ENCODE measurements around the gene BAK1. TPM values are rescaled to one million over a fixed set of nuclear protein-coding genes. Genes with fewer than 3 reads are reported as not detected.
"Not testable (repeated sequence)": the region's sequence is repeated elsewhere in the genome, so short reads cannot be mapped to it uniquely, and the experiment has no call there.

Gene BAK1
- total and polyA plus RNA-seq, 7 experiments from 2014 or later, result 9.6 to 78.8 (median 21.7) TPM

DNA sequence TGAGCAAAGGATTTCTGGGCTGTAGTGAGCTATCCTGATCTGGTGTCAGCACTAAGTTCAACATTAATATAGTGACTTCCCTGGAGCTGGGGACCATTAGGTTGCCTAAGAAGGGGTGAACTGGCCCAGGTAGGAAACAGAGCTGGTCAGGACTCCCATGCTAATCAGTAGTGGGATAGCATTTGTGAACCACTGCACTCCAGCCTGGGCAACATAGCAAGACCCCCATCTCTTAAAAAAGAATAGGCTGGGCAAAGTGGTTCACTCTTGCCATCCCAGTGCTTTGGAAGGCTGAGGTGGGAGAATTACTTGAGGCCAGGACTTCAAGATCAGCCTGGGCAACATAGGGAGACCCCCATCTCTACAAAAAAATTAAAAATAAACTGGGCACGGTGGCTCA is 39.3 kb downstream of the BAK1 start:
- H3K27ac Mint-ChIP-seq, result no peak overlapping the region
- H3K27me3 Mint-ChIP-seq, result no peaks in the 10 kb centered on the region
- no peaks in the 10 kb centered on the region for H3K36me3 Mint-ChIP-seq
- H3K4me3 Mint-ChIP-seq, result no peak overlapping the region
- no peak overlapping the region for H3K4me3 ChIP-seq (ENCODE audit: low read length)
- no peaks in the 10 kb centered on the region for H3K9me3 ChIP-seq (ENCODE audit: control insufficient read depth in 2 of 3, low read length in 3 of 3)
- no peaks in the 10 kb centered on the region for H3K4me1 ChIP-seq (ENCODE audit: control insufficient read depth in 2 of 2, insufficient read depth in 2 of 2, low read length in 2 of 2)
- CTCF ChIA-PET, result interaction anchor here (1.1 kb wide), 1 partner anchor 13 kb away, joined by 3 read pairs; no protein-coding TSS in a partner anchor
- DNase-seq (no peak), ATAC-seq (no peak)
- H3K27ac ChIP-seq (ENCODE audit: low read depth, low read length), result no peak overlapping the region
- POLR2A ChIA-PET, result interaction anchor here (0.7 kb wide), 1 partner anchor 20 kb away, joined by 3 read pairs; no protein-coding TSS in a partner anchor
- peaks cover 0 to 2% (median 0%) of the 10 kb centered on the region in 11 donors for H3K9me3 Mint-ChIP-seq
- no peaks in the 10 kb centered on the region for H3K36me3 ChIP-seq (ENCODE audit: control insufficient read depth in 2 of 3, insufficient read depth in 3 of 3, low read length in 3 of 3)
- intact Hi-C loops (cut with micrococcal nuclease), result no loop called here
- H3K27me3 ChIP-seq (ENCODE audit: control insufficient read depth in 2 of 2, insufficient read depth in 2 of 2, low read length in 2 of 2), result no peaks in the 10 kb centered on the region
- peaks cover 0 to 4% (median 3%) of the 10 kb centered on the region in 7 donors for H3K4me1 Mint-ChIP-seq

DNA sequence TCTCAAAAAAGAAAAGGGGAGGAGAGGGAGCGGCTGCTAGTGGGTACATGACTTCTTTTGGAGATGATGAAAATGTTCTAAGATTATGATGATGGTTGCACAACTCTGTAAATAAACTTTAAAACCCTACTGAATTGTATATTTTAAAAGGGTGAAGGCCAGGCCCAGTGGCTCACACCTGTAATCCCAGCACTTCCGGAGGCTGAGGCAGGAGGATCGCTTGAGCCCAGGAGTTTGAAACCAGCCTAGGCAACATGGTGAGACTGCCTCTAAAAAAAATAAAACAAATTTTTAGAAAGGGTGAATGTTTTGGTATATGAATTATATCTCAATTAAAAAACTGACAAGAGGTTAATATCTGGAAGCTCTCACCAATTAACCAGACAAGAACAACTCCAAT is 45.4 kb downstream of the BAK1 start:
- Mint-ChIP-seq H3K27me3 (peaks cover 0 to 2% (median 0%) of the 10 kb centered on the region in 5 donors), H3K36me3 (peaks cover 0 to 12% (median 0%) of the 10 kb centered on the region in 5 donors), H3K4me3 (peak overlapping the region in 4 of 10 donors; percentile 29 to 84 (median 80)), H3K4me1 (peaks cover 9 to 32% (median 27%) of the 10 kb centered on the region in 7 donors), H3K27ac (peak overlapping the region in 4 of 9 donors; percentile 9 to 74 (median 45)), H3K9me3 (peaks cover 0 to 5% (median 0%) of the 10 kb centered on the region in 11 donors)
- ATAC-seq (no peak), DNase-seq (no peak)
- H3K27ac ChIP-seq (ENCODE audit: low read depth, low read length), result no peak overlapping the region
- no peaks in the 10 kb centered on the region for H3K27me3 ChIP-seq (ENCODE audit: control insufficient read depth in 2 of 2, insufficient read depth in 2 of 2, low read length in 2 of 2)
- H3K36me3 ChIP-seq (ENCODE audit: control insufficient read depth in 2 of 3, insufficient read depth in 3 of 3, low read length in 3 of 3), result no peaks in the 10 kb centered on the region
- ChIA-PET CTCF (no interaction called here), POLR2A (interaction anchor here (2.1 to 2.5 kb wide), 2 partner anchors 13 to 34 kb away, joined by 8 to 14 read pairs; no protein-coding TSS in a partner anchor)
- intact Hi-C loops (cut with micrococcal nuclease), result loop anchor here in 1 of 2 donors (5.0 kb wide), 2 partner anchors 107 to 217 kb away; partner anchors contain the start of gene ZBTB22
- H3K4me1 ChIP-seq (ENCODE audit: control insufficient read depth in 2 of 2, insufficient read depth in 2 of 2, low read length in 2 of 2), result peaks cover 0 to 10% of the 10 kb centered on the region in 2 donors
- H3K9me3 ChIP-seq (ENCODE audit: control insufficient read depth in 2 of 3, low read length in 3 of 3), result no peaks in the 10 kb centered on the region
- no peak overlapping the region for H3K4me3 ChIP-seq (ENCODE audit: low read length)

DNA sequence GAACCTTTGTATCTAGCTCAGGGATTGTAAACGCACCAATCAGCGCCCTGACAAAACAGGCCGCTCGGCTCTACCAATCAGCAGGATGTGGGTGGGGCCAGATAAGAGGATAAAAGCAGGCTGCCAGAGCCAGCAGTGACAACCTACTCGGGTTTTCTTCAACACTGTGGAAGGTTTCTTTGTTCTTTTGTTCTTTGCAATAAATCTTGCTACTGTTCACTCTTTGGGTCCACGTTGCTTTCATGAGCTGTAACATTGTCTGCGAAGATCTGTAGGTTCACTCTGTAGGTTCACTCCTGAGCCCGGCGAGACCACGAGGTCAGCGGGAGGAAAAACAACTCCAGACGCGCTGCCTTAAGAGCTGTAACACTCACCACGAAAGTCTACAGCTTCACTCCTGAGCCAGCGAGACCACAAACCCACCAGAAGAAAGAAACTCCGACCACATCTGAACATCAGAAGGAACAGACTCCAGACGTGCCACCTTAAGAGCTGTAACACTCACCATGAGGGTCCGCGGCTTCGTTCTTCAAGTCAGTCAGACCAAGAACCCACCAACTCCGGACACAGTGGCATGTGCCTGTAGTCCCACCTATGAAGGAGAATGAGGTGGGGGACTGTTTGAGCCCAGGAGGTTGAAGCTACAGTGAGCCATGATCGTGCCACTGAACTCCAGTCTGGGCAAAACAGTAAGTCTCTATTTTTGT is 46.8 kb downstream of the BAK1 start:
- Mint-ChIP-seq H3K36me3 (peaks cover 0 to 12% (median 0%) of the 10 kb centered on the region in 5 donors), H3K4me1 (peaks cover 9 to 32% (median 27%) of the 10 kb centered on the region in 7 donors), H3K27ac (peak overlapping the region; percentile 45 to 93 (median 89)), H3K4me3 (peak overlapping the region; percentile 74 to 92 (median 82))
- H3K27me3 ChIP-seq (ENCODE audit: control insufficient read depth in 2 of 2, insufficient read depth in 2 of 2, low read length in 2 of 2); H3K27me3 Mint-ChIP-seq; H3K9me3 ChIP-seq (ENCODE audit: control insufficient read depth in 2 of 3, low read length in 3 of 3); H3K9me3 Mint-ChIP-seq; H3K4me1 ChIP-seq (ENCODE audit: control insufficient read depth in 2 of 2, insufficient read depth in 2 of 2, low read length in 2 of 2); H3K36me3 ChIP-seq (ENCODE audit: control insufficient read depth in 2 of 3, insufficient read depth in 3 of 3, low read length in 3 of 3): not testable (repeated sequence)
- peak overlapping the region; percentile 55 for H3K4me3 ChIP-seq (ENCODE audit: low read length)
- peak; percentile 29 to 89 (median 85) for DNase-seq
- ChIA-PET POLR2A (interaction anchor here (0.7 to 2.5 kb wide), 9 partner anchors 15 to 111 kb away, joined by 3 to 14 read pairs (median 8); partner anchors contain the start of genes BAK1 and ZBTB9), CTCF (interaction anchor here (0.6 to 1.0 kb wide), 4 partner anchors 12 to 585 kb away, joined by 3 to 4 read pairs (median 4); no protein-coding TSS in a partner anchor)
- peak overlapping the region; percentile 44 for H3K27ac ChIP-seq (ENCODE audit: low read depth, low read length)
- peak; percentile 88 for ATAC-seq
- intact Hi-C loops (cut with micrococcal nuclease), result loop anchor here (1.0 to 5.0 kb wide), 8 partner anchors 15 to 284 kb away; partner anchors contain the start of genes ZBTB9 (in 2 of the 2), BAK1 (in 1 of the 2), KIFC1 (in 1 of the 2) and ZBTB22 (in 1 of the 2)

DNA sequence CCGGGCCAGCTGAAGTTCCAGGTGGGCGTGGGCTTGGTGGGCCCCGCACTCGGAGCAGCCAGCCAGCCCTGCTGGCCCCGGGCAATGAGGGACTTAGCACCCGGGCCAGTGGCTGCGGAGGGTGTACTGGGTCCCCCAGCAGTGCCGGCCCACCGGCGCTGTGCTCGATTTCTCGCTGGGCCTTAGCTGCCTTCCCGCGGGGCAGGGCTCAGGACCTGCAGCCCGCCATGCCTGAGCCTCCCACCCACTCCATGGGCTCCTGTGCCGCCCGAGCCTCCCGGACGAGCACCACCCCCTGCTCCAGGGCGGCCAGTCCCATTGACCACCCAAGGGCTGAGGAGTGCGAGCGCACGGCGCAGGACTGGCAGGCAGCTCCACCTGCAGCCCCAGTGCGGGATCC is 47.6 kb downstream of the BAK1 start:
- H3K4me1 ChIP-seq (ENCODE audit: control insufficient read depth in 2 of 2, insufficient read depth in 2 of 2, low read length in 2 of 2); ATAC-seq; DNase-seq; H3K9me3 ChIP-seq (ENCODE audit: control insufficient read depth in 2 of 3, low read length in 3 of 3); H3K27me3 Mint-ChIP-seq; CTCF ChIA-PET; H3K36me3 ChIP-seq (ENCODE audit: control insufficient read depth in 2 of 3, insufficient read depth in 3 of 3, low read length in 3 of 3); H3K9me3 Mint-ChIP-seq; H3K27me3 ChIP-seq (ENCODE audit: control insufficient read depth in 2 of 2, insufficient read depth in 2 of 2, low read length in 2 of 2); H3K27ac ChIP-seq (ENCODE audit: low read depth, low read length): not testable (repeated sequence)
- peaks cover 9 to 32% (median 27%) of the 10 kb centered on the region in 7 donors for H3K4me1 Mint-ChIP-seq
- H3K27ac Mint-ChIP-seq, result peak overlapping the region in 1 of 9 donors; percentile 45
- peaks cover 0 to 12% (median 0%) of the 10 kb centered on the region in 5 donors for H3K36me3 Mint-ChIP-seq
- POLR2A ChIA-PET, result interaction anchor here (0.9 to 2.5 kb wide), 6 partner anchors 16 to 111 kb away, joined by 3 to 14 read pairs (median 8); partner anchors contain the start of gene BAK1
- H3K4me3 ChIP-seq (ENCODE audit: low read length), result peak overlapping the region; percentile 22
- peak overlapping the region in 2 of 10 donors; percentile 74 to 92 for H3K4me3 Mint-ChIP-seq
- intact Hi-C loops (cut with micrococcal nuclease), result loop anchor here (2.0 to 5.0 kb wide), 4 partner anchors 16 to 215 kb away; partner anchors contain the start of genes ZBTB9 (in 2 of the 2) and ZBTB22 (in 1 of the 2)

DNA sequence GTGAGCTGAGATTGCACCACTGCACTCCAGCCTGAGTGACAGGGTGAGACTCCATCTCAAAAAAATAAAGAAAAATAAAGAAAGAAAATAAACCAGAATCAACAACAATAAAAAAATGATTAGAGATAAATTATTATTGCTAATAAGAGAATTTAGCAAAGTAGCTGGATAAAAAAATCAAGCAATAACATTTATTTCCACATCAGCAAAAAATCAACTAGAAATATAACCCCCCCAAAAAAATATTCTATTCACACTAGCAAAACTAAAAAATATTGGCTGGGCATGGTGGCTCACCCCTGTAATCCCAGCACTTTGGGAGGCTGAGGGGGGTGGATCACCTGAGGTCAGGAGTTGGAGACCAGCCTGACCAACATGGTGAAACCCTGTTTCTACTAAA is 49.5 kb downstream of the BAK1 start:
- H3K27ac Mint-ChIP-seq; H3K9me3 Mint-ChIP-seq; H3K27ac ChIP-seq (ENCODE audit: low read depth, low read length); DNase-seq; H3K27me3 Mint-ChIP-seq; H3K9me3 ChIP-seq (ENCODE audit: control insufficient read depth in 2 of 3, low read length in 3 of 3); H3K27me3 ChIP-seq (ENCODE audit: control insufficient read depth in 2 of 2, insufficient read depth in 2 of 2, low read length in 2 of 2); POLR2A ChIA-PET; H3K36me3 ChIP-seq (ENCODE audit: control insufficient read depth in 2 of 3, insufficient read depth in 3 of 3, low read length in 3 of 3); CTCF ChIA-PET; H3K4me1 ChIP-seq (ENCODE audit: control insufficient read depth in 2 of 2, insufficient read depth in 2 of 2, low read length in 2 of 2); H3K4me3 ChIP-seq (ENCODE audit: low read length); ATAC-seq: not testable (repeated sequence)
- intact Hi-C loops (cut with micrococcal nuclease), result loop anchor here in 1 of 2 donors (5.0 kb wide), 2 partner anchors 103 to 213 kb away; partner anchors contain the start of gene ZBTB22
- Mint-ChIP-seq H3K4me1 (peaks cover 7 to 31% (median 26%) of the 10 kb centered on the region in 7 donors), H3K36me3 (peaks cover 0 to 11% (median 0%) of the 10 kb centered on the region in 5 donors), H3K4me3 (peak overlapping the region in 1 of 10 donors; percentile 39)
